Measurements from ENCODE around the gene PADI6.

Gene PADI6

DNA sequence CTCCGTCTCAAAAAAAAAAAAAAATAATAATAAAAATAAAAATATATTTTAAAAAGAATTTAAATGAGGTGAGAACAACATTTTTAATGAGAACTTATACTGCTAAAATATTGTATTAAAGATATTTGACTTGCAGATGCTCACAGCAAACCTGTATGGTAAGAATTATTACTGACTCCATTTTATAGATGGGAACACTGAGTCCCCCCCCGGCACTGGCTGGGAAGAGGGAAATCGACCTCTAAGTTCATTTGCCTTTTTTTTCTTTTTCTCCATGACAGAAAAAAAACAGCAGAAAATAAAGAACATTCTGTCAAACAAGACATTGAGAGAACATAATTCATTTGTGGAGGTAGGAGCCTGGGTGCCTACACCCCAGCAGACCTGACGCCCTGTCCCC, 13.4 kb upstream of the PADI6 start:
- DNase-seq, result no peak

- no peak for DNase-seq
These were observed 13.0 kb upstream of the PADI6 start for GRCh38 chr1:17359031-17359430.

- DNase-seq, result no peak
These were observed 12.2 kb upstream of the PADI6 start for GRCh38 chr1:17359808-17360207.

DNA sequence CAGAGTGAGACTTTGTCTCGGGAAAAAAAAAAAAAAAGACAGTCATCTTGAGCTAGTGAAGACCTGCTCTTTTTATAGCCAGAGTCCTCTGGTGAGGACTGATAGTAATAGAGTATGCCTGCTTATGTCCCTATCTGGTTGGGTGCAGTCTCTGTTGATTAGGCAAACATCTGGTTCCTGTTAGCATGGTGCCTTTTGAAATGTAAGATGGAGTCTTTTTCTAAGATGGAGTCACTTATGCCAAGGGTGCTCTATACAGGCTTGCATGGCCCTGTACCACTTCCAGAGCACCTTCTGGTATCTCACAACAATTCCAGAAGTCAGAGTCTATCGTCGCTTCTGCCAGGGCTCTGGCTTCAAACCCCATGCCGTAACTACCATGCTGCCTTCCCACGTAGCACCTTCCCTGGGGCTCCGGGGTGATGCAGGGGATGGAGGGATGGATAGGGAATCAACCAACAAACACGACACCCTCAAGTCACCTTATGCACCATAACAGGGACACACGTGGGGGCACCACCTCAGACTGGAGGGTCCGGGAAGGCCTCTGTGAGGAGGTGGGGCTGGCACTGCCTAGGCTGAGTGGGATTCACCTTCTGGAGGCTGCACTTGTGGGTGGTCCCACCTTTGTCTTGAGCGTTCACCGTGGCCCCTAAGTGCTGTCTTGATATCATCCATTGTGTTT, 11.6 kb upstream of the PADI6 start:
- DNase-seq, result no peak

DNA sequence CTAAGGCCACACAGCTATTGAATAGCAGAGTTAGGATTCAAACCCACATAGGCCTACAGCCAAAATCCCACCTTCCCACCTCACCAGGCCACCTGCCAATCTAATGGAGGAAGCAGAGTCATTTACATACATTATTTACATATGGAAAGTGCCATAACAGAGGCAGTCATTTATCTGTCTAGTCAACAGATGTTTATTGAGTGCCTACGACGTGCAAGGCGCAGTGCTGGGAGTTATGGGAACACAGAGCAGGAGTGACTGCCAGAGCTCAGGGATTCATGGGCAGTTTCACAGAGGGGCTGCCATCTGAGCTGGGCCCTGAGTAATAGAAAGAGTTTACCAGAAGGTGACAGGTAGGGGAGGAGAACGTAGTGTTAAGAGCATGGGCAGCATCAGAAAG, 10.3 kb upstream of the PADI6 start:
- no peak for DNase-seq

DNA sequence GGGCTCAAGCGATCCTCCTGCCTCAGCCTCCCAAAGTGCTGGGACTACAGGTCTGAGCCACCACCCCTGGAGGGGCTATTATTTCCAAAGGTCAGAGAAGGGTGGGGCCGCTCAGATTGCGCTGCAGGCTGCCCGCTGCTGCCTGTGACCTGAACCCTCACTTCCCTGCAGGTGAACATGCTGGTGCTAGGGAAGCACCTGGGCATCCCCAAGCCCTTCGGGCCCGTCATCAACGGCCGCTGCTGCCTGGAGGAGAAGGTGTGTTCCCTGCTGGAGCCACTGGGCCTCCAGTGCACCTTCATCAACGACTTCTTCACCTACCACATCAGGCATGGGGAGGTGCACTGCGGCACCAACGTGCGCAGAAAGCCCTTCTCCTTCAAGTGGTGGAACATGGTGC, 8.6 kb upstream of the PADI6 start:
- no peak for DNase-seq

DNA sequence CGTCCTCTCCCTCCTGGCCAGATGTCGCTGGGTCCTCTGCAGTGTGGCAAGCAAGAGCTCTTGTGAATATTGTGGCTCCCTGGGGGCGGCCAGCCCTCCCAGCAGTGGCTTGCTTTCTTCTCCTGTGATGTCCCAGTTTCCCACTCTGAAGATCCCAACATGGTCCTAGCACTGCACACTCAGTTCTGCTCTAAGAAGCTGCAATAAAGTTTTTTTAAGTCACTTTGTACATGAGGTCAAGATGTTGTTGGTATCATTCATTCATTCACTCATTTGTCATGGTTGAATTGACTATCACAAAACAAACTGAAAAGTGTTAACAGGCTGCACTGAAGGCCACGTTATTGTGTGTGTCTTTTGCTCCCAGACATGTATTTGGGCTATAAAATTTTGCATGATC, 8.2 kb upstream of the PADI6 start:
- DNase-seq, result no peak

- no peak for DNase-seq
These were observed 6.7 kb upstream of the PADI6 start for GRCh38 chr1:17365293-17365692.

- no peak for DNase-seq
These were observed 2.5 kb upstream of the PADI6 start for GRCh38 chr1:17369466-17369865.

GRCh38 chr1:17370618-17371017, 1.4 kb upstream of the PADI6 start:
- no peak for DNase-seq

- no peak for DNase-seq
These were observed 959 bp downstream of the PADI6 start for GRCh38 chr1:17372955-17373354.

GRCh38 chr1:17375651-17376050, 3.7 kb downstream of the PADI6 start:
- no peak for DNase-seq

- DNase-seq, result no peak
These were observed 5.4 kb downstream of the PADI6 start for GRCh38 chr1:17377325-17377953.

- no peak for DNase-seq
These were observed 9.2 kb downstream of the PADI6 start for GRCh38 chr1:17381161-17381560.

DNA sequence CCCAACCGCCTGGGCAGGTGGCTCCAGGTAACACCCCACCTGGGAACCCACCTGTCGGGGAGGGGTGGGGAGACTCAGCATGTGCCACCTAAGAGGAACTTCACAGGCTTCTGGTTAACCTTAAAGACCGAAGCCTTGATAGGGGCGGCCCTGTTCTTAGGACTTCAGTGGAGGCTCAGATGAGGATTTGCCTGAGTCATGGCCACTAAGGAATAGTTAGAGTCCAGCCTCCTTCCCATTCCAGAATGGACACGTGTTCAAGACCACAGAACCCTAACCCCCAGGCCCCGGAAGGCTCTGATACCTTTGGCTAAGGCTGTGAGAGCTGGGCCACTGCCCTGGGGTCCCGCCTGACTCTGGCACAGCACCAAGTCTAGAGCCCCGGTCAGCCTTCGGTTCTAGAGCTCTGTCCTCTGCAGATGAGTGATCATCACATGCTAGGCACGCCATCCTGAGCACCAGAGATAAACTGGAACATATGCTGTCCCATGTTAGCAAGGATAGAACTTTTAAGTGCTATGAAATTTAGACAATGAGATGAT, 20.3 kb downstream of the PADI6 start:
- DNase-seq, result no peak

- DNase-seq, result peak; percentile 30
These were observed 21.2 kb downstream of the PADI6 start for GRCh38 chr1:17393230-17393629.

- peak; percentile 20 for DNase-seq
These were observed 26.1 kb downstream of the PADI6 start for GRCh38 chr1:17397910-17398695.

- DNase-seq, result no peak
These were observed 28.8 kb downstream of the PADI6 start for GRCh38 chr1:17400725-17401341.

DNA sequence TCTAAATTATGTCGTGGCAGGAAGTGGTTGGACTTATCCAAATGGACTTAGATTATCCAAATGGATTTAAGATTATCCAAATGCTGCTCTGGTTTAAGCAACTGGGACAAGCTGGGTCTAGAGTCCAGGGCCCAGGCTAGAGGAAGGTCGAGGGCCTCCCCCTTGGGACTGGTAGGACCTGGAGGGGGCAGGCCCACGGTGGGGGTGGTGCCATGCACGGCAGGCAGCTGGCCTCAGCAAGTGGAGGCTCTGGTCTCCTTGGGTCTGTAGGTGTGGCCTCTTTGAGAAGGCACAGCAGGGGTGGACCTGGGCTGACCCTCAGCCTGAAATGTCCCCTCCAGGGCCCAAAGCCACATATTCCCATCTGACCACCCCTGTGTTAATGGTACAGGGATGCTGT, 29.8 kb downstream of the PADI6 start:
- DNase-seq, result no peak

DNA sequence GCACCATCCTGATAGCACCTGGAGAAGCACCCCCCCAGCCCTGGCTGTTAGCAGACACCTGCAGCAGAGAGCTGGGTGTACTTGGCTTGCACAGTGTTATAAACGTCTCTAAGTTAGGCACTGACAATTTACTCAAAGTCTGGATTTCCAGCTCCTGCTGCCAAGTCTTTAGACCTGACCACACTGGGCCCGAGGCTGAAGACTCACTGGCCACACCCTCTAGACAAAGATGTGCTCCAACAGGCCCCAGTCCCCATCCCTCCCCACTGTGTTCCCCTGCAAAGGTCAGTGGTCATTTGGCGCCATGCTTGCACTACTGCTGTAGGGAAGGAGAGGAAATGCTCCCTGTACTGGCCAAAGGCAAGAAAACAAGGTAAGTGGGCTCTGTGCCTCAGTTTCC, 31.1 kb downstream of the PADI6 start:
- no peak for DNase-seq

DNA sequence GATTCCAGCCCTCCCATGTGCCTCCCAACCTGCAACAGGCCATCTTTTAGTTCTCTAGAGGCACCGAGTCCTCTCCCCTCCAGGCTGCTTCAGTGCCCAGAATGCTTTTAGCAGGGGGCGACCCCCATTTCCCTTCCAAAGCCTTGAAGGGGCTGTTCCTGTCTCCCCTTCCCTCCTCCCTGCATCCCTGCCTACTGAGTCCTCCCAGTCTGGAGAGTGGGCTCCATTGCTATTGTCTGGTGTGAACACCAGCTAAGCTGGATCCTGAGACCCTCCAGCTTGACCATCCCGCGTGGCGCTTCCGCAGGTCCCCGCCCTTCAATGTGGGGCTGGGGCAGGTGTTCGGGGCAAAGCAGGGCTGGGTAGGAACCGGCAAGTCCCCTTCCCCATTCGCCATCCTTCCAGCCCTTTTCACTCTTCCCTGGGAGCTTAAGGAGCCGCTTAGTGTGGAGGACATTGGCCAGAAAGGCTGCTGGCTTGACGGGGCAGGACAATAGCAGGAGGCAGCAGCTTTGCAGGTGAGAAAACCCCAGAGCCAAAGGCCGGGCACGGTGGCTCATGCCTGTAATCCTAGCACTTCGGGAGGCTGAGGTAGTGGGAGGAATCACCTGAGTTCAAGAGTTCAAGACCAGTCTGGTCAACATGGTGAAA, 32.2 kb downstream of the PADI6 start:
- no peak for DNase-seq

- no peak for DNase-seq
These were observed 32.8 kb downstream of the PADI6 start for GRCh38 chr1:17404820-17405219.

All from CD4-positive, alpha-beta T cell treated with Interleukin-15 for 1 hour (primary cell).